ENCODE results near the gene ZNHIT2.

ZNHIT2 gene

DNA sequence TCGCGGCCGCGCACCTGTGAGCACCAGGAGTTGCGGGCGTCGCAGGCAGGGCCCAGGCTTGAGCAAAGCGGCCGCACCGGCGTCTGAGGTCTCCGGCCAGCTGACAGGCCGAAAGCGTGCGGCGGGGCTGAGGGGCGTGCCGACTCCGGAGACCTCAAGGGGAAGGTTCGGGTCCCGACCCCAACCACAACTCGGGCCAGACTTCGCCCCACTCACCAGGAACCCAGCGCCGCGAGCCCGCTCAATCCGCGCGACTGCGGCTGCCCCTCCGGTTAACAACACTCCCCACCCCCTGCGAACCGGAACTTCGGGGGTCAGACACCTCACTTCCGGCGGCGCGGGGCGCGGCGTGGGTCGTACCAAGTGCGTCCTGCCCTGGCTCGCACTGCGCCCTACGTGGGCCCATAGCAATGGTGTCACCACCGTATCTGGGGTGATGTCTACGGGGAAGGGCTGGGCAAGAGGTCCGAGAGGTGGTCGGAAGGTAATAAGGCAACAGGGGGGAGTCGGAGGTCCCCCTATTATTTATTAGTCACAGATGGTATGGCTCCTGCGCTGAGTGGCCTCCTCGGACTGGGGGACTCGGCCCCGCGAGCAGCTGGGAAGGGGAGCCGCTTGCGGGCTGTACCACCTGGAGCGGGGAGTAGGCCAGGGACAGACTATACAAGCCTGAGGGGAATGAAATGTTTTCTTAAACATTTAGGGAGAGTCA, 16.9 kb upstream of the ZNHIT2 start, which contains the start of gene SYVN1:
SYVN1 (minus strand) TSS at position 280 of the 712 bp plus-strand sequence. CDS start 918 bp downstream, outside the sequence.
- peak; percentile 86 for DNase-seq (ENCODE audit: low read depth)

DNA sequence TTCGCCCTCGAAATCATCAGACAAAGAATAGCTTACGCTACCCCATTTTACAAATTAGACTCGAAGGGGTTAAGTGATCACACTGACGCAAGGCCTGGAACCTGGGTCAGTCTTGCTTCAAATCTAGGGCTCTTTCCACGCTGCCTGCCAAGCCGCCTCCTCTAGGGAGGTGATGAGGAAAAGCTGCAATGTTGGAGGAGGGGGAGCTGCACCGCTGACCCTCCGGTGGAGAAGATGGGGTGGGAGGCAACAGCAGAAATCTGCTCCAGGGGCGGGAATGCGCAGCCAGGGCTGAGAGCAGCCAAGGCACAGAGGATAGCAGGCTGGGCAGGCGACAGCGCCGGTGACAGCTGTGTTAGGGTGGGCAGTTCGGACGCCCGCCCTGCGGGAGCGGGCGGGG, 16.2 kb upstream of the ZNHIT2 start:
- DNase-seq (ENCODE audit: low read depth), result peak; percentile 43

DNA sequence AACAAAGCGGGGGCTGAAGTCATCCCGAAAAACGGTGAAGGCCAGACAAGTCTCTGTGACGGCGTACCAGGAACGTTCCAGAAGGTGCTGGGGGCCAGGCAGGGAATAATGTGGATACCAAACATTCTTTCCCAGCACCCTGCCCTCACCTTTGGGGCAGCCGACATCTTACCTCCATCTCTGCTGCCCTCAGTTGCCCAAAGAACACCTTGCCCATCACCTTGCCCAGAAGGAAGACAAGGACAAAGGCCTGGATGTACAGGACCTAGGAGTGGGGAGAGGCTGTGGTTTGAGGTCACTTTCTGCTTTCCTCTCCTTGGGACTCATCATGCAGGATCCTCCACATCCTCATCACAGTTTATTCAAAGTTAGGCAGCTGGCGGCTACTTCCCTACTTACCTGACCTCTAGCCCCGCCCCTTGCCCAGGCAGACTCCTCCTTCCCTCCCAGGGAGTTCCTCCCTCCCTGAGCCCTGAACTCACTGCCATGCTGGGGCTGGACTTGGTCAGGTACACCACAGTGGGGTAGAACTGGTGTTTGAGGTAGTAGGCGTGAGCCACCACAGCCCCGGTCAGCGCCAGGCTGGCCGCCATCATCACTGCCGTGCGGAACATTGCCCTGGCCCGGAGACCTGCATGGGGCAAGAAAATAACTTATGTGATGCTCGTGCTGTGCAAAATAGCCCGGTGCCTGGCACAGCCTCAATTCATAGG, 15.6 kb upstream of the ZNHIT2 start:
- DNase-seq (ENCODE audit: low read depth), result no peak

DNA sequence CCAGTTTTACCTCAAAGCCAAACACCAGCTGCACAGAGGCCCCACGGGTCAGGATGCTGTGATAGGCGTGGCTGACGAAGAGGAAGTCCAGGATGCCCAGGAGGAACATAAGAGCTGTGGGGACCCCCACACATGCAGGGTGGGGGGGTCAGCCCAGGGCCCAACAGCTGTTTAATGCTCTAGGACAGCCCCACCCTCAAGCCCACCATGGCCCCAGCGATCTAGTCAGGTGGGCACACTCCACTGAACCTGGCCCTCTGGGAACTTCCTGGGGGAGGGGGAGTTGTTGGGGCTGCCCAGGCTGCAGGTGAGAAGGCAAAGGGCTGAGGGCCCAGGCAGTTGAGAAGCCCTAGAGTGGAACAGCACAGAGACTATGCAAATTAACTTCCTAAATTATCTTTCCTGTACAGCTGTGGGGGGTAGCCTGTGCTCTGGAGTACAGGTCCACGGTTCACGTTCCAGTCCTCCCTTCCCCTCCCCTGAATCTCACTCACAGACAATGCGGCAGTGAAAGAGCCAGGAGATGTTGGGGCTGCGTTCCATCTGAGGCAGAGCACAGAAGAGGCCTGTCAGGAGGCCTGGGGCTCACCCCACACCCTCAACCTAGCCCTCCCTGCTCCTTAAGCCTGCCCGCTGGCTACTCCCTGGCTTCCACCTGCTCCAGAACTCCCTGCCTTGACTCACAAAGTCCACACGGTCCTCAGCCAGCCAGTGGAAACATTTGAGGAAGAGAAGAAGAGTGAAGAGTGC, 14.9 kb upstream of the ZNHIT2 start:
- no peak for DNase-seq (ENCODE audit: low read depth)

DNA sequence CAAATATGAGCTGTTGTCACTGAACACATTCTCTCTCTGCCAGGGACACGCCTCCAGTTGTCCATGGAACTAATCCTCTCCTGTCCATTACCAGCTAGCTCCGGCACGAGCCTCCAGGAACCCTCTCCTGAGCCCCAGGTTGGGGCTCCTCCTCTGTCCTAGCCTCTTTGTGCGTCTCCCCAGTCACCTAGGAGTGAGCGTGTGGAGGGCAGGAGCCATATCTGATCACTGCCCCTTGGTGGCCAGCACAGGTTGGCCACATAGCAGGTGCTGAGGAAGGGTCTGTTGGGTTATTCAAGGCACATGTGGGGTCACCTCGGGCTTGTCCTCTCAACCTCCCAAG, 14.4 kb upstream of the ZNHIT2 start:
- DNase-seq (ENCODE audit: low read depth), result no peak

DNA sequence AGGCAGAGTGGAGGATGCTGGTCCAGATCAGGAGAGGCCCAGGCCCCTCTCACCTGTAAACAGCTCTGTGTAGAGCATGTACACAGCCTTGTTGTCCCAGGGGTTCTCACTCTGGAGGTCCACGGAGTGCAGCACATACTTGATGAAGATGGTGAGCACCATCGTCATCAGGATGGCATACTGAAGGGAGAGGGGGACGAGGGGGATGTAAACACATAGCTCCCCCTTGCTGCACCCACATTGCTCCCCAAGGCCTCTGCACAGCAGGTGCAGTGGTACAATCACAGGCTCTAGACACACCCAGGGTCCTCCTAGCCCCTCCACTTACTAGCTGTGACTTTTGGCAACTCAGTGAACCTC, 13.9 kb upstream of the ZNHIT2 start:
- no peak for DNase-seq (ENCODE audit: low read depth)

DNA sequence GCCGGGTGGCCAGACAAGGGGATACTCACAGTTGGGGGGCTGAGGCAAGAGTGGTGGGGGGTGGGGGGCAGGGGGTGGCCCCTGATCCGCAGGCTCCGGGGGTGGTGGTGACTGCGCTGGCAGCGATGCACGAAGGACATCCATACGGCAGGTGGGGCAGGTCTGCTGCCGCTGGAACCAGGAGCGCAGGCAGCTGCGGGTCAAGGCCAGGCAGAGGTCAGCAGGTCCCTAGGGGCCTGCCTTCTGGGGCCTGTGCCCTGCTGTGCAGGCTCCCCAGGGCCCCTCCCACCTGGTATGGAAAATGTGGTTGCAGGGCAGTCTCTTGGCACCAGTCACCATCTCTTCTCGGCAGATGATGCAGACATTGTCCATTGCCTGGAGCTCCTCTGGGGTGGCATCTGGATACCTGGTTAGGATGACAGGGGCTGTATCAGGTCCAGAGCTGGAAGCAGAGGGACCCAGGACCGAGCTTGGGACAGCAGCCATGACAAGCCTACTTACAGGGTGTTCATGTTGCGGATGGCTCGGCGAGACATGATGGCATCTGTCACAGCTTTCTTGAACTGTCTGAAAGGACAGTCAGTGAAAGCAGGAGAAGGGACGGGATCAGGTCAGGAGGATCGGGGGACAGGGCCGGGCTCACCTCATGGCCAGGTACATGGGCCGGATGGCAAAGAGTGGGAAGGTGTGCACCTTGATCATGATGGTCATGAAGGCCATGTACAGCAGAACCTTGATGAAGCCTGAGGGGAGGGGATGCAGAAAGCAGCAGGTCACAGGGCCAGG, 13.3 kb upstream of the ZNHIT2 start:
- no peak for DNase-seq (ENCODE audit: low read depth)

DNA sequence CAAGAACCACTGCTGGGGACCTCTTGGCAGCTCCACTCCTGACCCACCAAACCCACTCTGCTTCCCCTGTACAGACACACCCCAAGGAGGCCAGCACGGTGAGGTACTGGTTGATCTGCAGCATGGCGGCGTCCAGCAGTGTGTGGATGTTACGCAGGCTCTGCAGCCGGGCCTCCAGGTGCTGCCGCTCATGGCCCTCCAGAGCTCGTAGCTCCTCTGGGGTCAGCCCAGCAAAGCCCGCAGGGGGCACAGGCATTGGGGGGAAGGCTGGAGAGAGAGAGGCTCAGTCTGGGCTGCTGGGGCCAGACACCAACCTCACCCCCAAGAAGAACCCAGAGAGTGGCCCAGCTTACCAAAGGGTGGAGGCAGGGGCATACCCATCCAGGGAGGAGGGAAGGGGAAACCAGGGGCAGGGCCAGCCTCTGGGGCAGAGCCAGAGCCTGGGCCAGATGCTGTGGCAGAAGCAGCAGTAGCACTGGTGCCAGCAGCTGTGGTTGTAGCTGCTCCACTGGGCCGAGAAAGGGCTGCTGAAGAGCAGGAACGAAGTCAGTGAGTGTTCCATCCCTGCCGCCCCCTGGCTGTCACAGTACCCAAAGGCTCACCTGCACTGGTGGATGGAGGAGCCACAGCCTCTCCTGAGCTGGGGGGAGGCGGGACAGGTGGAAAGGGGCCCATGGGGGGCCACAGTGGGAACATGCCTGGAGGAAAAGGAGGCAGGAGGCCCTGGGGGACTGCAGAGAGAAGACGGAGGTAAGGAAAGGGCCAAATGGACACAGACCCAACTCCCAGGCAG, 12.3 kb upstream of the ZNHIT2 start:
- DNase-seq (ENCODE audit: low read depth), result no peak

DNA sequence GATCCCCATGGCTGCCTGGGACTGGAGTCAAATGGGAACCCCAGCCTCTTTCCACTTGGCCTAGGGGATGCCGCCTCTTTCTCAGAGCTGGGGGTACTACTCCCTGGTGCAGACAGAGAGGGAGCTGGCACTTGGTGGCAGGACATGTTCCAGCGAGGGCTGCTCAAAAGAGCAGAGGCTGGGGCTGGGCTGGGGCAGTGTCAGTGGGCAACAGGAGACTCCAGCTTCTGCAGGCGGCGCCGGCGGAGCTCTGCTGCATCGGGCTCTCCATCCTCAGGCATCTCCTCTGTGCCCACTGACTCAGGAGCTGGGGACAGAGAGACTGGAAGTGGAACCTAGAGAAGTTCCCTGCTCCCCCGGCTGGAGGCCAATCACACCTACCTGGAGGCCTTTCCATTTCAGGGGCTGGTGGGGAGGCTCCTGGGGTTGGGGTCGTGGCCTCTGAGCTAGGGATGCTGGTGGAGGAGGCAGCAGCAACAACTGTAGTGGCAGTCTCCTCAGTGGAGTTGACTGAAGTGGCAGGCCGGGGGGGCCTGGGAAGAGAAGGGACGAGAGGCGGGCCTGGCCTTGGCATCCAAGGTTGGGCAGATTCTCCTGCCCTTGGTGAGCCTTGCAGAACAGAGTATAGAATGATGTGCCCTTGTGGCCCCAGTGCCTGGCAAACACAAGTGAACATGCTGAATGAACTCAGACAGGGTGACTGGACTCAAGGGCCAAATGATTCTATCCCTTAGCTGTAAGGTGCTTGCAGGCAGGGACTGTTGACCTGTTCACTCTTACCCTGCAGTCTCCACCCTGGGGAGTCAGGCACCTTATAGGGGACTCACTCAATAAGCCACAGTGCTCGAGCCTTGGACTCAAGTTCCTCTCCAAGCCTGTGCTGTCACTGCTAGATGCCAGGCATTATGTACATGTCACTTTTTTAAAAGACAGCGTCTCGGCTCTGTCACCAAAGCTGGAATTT, 11.0 kb upstream of the ZNHIT2 start:
- DNase-seq (ENCODE audit: low read depth), result no peak

DNA sequence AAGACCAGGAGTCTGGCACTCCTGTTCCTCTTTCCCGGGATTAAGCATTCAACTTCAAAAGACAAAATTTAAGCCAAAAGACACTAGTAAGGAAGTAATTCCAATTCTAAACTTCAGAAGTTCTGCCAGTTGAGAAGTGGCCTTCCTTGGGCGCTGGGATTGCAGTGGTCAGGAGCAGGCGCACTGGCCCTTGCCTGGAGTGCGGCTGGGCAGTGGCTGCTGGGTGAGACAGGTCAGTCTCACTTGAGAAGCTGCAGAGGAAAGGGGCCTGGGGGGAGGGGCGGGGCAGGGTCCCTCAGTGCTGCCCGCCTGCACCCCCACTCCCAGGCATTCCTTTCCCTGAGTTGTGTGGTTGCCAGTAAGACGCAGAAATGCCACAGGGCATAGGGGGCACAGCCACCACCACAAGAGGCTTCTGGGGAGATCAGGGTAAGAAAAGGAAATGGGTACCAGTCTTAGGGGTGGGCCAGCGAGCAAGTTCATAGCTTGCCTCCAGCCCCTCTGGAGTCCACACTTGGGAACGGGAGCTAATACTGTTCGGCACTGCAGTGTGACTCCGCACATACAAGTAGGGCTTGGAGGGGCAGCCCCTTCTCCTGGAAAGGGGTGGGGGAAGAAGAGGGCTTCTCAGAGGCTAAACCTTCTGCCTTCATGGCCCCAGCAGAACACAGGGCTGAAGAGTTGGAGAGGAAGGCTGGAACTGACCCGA, 10.1 kb upstream of the ZNHIT2 start:
- no peak for DNase-seq (ENCODE audit: low read depth)

DNA sequence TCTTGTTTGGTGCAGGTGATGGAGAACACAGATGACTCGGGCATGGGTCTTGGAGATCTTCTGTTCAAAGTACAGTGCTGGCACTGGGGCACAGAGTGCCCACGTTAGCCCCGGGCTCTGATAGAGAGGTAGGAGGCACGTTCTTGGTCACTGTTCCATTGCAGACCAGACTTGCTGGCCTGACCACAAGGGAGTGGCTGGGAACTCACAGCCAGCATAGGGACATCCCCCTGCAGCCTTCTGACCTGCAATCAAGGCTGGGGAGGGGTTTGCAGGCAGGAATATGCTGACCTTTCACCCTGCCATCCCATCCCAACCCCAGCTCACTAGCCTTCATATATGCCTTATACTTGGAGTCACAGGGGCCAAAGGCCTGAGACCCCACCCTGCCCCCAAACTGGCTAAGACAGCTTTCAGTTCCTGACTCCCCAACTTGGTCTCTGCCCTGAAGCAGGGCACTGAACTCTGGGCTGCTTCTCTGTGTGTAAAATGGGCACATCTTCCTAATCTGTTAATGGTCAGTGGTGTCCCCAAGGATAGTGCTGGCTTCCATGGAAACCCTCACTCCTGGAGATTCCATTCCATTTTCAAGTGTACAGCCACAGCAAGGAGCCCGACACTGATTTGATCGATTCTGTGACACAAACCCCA, 9.2 kb upstream of the ZNHIT2 start:
- no peak for DNase-seq (ENCODE audit: low read depth)

DNA sequence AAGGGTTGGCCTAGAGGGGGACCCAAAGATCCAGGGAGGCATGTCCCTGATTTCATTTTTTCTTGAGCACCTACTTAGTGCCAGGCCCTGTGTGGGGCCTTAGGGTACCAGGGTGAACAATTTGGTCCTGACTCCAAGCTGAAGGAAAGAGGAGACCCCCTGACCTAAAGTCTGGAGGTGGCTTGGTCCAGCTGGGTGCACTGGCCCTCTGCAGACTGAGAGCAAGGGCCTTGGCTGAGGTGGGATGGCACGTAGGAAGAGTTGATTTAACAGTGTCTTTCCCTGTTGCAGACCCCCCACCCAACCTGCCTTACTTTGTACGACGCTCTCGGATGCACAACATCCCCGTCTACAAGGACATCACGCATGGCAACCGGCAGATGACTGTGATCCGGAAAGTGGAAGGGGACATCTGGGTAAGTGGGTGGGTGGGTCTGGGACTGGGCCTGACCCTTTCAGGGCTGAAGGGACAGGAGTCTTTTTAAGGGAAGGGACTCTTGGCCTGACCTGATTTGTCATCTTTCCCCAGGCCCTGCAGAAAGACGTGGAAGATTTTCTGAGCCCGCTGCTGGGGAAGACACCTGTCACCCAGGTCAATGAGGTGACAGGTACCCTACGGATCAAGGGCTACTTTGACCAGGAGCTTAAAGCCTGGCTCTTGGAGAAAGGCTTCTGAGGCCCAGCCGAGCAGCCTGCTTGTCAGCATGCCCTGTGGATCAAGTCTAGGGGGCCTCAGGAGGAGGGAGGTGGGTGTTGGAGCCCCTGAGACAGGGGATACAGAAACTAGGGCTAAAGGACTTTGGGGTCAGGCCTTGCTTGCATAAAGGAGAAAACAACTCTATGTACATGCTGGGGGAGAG, 7.9 kb upstream of the ZNHIT2 start:
- DNase-seq (ENCODE audit: low read depth), result no peak

DNA sequence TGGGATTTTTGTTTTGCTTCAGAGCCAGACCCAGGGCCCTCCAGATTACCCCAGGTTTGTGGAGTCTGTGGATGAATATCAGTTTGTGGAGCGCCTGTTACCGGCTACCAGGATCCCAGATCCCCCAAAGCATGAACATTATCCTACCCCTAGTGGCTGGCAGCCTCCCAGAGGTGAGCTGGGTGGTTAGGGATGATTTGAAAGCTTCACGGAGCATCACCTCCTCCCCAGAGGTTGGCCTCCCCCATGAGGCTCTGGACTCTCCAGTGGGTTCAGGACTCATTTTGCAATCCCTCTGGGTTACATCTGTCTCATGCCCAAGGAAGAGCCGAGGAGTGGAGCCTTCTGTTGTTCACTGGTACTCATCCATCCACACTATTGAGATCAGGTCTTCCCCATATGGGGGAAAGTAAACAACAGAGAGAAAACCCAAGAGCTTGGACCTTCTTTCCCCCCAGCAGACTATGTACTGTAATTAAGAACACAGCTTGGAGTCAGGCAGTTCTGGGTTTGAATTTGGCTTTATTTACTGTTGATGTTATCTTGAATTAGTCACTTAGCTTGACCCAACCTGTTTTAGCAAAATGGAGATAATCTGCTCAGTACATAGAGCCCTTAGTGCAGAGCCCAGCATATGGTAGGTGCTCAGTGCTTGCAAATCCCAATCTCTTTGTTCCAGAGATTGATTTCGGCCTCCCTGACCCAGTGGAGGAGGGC, 7.1 kb upstream of the ZNHIT2 start:
- DNase-seq (ENCODE audit: low read depth), result no peak

DNA sequence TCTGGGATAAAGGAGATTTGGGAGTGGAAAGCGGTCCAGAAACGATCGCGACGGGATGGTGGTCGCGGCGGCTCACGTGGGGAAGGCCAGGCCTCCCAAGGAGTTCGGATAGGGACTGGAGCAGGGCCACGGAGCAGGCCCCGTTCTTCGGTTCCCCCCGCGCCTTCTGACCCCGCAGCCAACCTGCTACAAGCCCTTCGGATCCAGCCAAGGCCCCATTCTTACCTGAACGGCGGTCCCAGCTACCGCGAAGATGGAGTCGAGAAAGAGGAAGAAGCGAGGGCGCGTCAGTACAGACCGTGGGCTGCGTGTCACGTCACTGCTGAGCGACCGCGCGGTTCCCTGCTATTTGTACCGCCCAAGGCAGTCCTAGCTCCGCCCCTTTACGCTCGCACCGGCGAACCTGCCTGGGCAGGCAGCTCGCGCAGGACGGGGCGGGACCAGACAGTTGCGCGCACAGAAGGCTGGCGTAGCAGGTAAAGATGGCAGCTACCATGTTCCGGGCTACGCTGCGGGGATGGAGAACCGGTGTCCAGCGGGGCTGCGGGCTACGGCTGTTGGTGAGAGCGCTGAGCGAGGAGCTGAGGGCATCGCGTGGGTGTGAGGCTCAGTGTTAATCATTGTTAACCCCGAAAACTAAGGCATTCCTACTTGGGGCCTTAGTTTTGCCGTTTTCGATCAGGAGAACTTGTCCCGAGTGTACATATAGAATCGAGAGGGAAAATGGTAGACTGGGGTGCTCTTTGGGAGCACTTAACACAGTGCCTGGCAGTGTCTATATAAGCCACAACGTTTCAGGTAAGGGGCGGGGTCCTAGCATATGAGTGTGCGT, 4.6 kb upstream of the ZNHIT2 start, which contains the start of the genes FAU and MRPL49:
FAU (minus strand) TSS at position 270 of the 832 bp plus-strand sequence. CDS start 321 bp downstream, outside the sequence.
MRPL49 (plus strand) TSS at position 457 of the 832 bp plus-strand sequence; CDS start at position 483, 26 bp downstream.
- DNase-seq (ENCODE audit: low read depth), result peak; percentile 99

DNA sequence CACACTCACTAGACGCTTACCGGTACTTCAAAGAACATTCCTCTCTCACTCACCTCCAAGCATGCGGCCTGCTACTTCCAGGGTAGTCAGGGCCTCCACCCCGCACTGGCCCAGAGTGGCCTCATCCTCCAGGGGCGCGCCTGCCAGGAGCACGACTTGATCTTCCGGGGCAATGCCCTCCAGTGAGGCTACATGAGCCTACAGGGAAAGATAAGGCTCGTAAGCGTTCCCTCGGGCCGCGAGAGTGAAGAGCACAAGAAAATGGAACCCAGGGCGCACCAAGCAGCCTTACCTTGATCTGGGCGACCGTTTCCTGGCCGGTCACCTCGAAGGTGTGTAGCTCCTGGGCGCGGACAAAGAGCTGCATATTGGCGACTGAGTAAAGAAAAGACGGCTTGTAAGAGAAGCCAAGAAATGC, 4.0 kb upstream of the ZNHIT2 start:
- no peak for DNase-seq (ENCODE audit: low read depth)

DNA sequence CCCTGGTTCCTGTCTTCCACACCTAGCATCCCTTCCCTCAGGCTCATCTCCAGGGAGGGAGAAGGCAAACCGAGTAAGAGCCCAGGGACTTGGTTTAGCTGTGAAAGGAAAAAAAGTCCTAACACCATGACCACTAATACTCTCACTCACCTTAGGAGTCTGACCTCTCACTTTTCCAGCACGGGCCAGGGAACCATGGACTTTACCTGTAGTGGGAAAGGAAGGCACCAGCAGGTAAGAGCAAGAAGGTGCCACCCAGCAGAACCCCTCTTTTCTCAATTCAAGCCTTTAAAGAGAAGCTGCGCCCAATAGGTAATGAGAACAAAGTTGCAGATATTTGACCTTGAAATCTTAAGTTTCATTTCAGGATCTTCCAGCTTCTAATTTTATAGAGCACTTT, 3.3 kb upstream of the ZNHIT2 start:
- no peak for DNase-seq (ENCODE audit: low read depth)

All from iris pigment epithelial cell (primary cell).